SKM-1 (cell line): Measurements from ENCODE around the gene PIK3CD.

Experiments
- DNase-seq: peaks from one replicate; lab custom pipeline; 2025; ENCODE audit not compliant: unreplicated experiment; lab: John Stamatoyannopoulos, UW

PIK3CD gene

DNA sequence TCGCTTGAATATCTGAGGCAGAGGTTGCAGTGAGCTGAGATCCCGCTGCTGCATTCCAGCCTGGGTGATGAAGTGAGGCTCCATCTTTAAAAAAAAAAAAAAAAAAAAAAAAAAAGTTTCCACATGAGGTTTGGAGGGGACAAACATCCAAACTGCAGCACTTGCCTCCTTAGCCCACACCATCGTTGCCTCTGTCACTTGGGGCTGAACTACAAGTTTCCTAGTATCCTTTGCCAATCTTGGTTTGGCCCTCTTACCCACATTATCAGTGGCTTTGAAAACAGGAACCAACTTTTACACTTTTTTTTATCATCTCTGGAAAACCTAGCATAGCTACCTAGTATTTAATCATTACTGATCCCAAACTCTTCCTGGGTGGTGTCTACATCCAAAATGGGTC, 113.0 kb downstream of the PIK3CD start:
- DNase-seq, result no peak

- DNase-seq, result no peak
These were observed 115.4 kb downstream of the PIK3CD start for GRCh38 chr1:9766759-9767442.

- no peak for DNase-seq
These were observed 116.6 kb downstream of the PIK3CD start for GRCh38 chr1:9767964-9768668.

- DNase-seq, result no peak
These were observed 117.5 kb downstream of the PIK3CD start for GRCh38 chr1:9768983-9769382.

GRCh38 chr1:9770298-9770697, 118.8 kb downstream of the PIK3CD start:
- DNase-seq, result no peak

GRCh38 chr1:9774712-9775679, 123.5 kb downstream of the PIK3CD start:
- no peak for DNase-seq

DNA sequence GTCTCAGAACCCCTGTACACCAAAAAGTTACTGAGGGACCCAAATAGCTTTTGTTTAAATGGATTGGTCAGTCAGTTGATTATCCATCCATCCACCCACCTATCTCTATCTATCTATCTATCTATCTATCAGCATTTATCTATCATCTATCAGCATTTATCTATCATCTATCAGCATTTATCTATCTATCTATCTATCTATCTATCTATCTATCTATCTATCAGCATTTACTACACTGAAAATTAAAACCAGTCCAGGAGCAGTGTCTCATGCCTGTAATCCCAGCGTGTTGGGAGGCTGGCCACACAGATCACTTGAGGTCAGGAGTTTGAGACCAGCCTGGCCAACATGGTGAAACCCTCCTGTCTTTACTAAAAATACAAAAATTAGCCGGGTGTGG, 125.2 kb downstream of the PIK3CD start:
- DNase-seq, result no peak
